Calu3 (cell line): ENCODE results near the gene RANBP1. TPM values are rescaled to one million over a fixed set of nuclear protein-coding genes. Genes with fewer than 3 reads are reported as not detected.

Source experiments
- BruUV-seq: library from RNA; stranded (reverse); fragments of 400-500 nt; replicated peaks from 2 replicates; lab custom pipeline; 2021; lab: Mats Ljungman, UMichigan
- CTCF ChIA-PET: fragments of 300-600 bp; sonication (Branson Sonifier 250); formaldehyde crosslinking; loops from one replicate; lab custom pipeline; 2022; ENCODE audit warnings: antibody characterized with exemption; lab: Charles Lee
- DNase-seq: peaks from one replicate; pipeline ENCODE4 v3.0.0; 2022
- H3K27ac Mint-ChIP-seq: one replicate; pipeline ENCODE4 v1.8.0; 2022; ENCODE audit warnings: mixed read lengths; ENCODE audit not compliant: unreplicated experiment
- H3K27me3 Mint-ChIP-seq: one replicate; pipeline ENCODE4 v1.8.0; 2022; ENCODE audit warnings: mixed read lengths; ENCODE audit not compliant: unreplicated experiment
- H3K36me3 Mint-ChIP-seq: one replicate; pipeline ENCODE4 v1.8.0; 2022; ENCODE audit warnings: mild to moderate bottlenecking, moderate library complexity, mixed read lengths; ENCODE audit not compliant: insufficient read depth, unreplicated experiment
- H3K4me1 Mint-ChIP-seq: one replicate; pipeline ENCODE4 v1.8.0; 2022; ENCODE audit warnings: mild to moderate bottlenecking, low read depth, mixed read lengths; ENCODE audit not compliant: unreplicated experiment
- H3K4me3 Mint-ChIP-seq: one replicate; pipeline ENCODE4 v1.8.0; 2022; ENCODE audit warnings: mild to moderate bottlenecking, low read depth, moderate library complexity, mixed read lengths; ENCODE audit not compliant: unreplicated experiment
- H3K9me3 Mint-ChIP-seq: one replicate; pipeline ENCODE4 v1.8.0; 2022; ENCODE audit warnings: low read depth, mixed read lengths; ENCODE audit not compliant: unreplicated experiment
- CTCF ChIP-seq: fragments of 200-600 bp; IDR thresholded peaks from one replicate; pipeline ENCODE4 v1.8.0; 2022; ENCODE audit warnings: antibody characterized with exemption; ENCODE audit not compliant: unreplicated experiment
- intact Hi-C: fragments of 100-400 bp; cut with micrococcal nuclease; formaldehyde crosslinking; loops from one replicate; pipeline ENCODE4 v1.10.0; 2022; ENCODE audit not compliant: unreplicated experiment
- total RNA-seq: library from RNA; stranded (reverse); gene quantifications from 2 replicates; pipeline ENCODE4 v1.2.3, GENCODE V29; 2022

RANBP1 gene
- total RNA-seq, 1 experiment from 2014 or later: 208 TPM

GRCh38 chr22:20146777-20147176 is 30.9 kb downstream of the RANBP1 start:
- no peak overlapping the region for H3K27ac Mint-ChIP-seq
- H3K36me3 Mint-ChIP-seq: peaks cover 5% of the 10 kb centered on the region
- H3K27me3 Mint-ChIP-seq: no peaks in the 10 kb centered on the region
- BruUV-seq: no TSS peak
- TF ChIP-seq CTCF: no peak
- H3K9me3 Mint-ChIP-seq: no peaks in the 10 kb centered on the region
- no peak for DNase-seq
- CTCF ChIA-PET: interaction anchor here (1.0 kb wide), 1 partner anchor 11 kb away, joined by 3 read pairs; no protein-coding TSS in a partner anchor
- no peaks in the 10 kb centered on the region for H3K4me1 Mint-ChIP-seq
- intact Hi-C loops: no loop called here
- H3K4me3 Mint-ChIP-seq: no peak overlapping the region

GRCh38 chr22:20147237-20147988 is 31.5 kb downstream of the RANBP1 start:
- BruUV-seq: no TSS peak
- CTCF ChIA-PET: interaction anchor here (1.0 to 1.3 kb wide), 2 partner anchors 10 to 12 kb away, joined by 3 read pairs; no protein-coding TSS in a partner anchor
- no peaks in the 10 kb centered on the region for H3K4me1 Mint-ChIP-seq

GRCh38 chr22:20148414-20148813 is 32.5 kb downstream of the RANBP1 start:
- no peak for TF ChIP-seq CTCF
- H3K9me3 Mint-ChIP-seq: no peaks in the 10 kb centered on the region
- CTCF ChIA-PET: interaction anchor here (1.3 kb wide), 1 partner anchor 9 kb away, joined by 3 read pairs; no protein-coding TSS in a partner anchor
- no TSS peak for BruUV-seq
- no peak for DNase-seq
- peaks cover 9% of the 10 kb centered on the region for H3K36me3 Mint-ChIP-seq
- H3K27me3 Mint-ChIP-seq: peaks cover 5% of the 10 kb centered on the region
- H3K27ac Mint-ChIP-seq: no peak overlapping the region
- H3K4me3 Mint-ChIP-seq: no peak overlapping the region
- intact Hi-C loops: no loop called here
- no peaks in the 10 kb centered on the region for H3K4me1 Mint-ChIP-seq

More at GRCh38 chr22:20147237-20147988, 31.5 kb downstream of the RANBP1 start:
- TF ChIP-seq CTCF: no peak
- Mint-ChIP-seq H3K27me3 (no peaks in the 10 kb centered on the region), H3K36me3 (peaks cover 9% of the 10 kb centered on the region), H3K27ac (no peak overlapping the region), H3K4me3 (no peak overlapping the region), H3K9me3 (no peaks in the 10 kb centered on the region)
- intact Hi-C loops: no loop called here
- DNase-seq: no peak

- intact Hi-C loops: no loop called here
- no peak for TF ChIP-seq CTCF
- Mint-ChIP-seq H3K27ac (no peak overlapping the region), H3K36me3 (peaks cover 16% of the 10 kb centered on the region), H3K27me3 (peaks cover 16% of the 10 kb centered on the region), H3K9me3 (no peaks in the 10 kb centered on the region), H3K4me3 (no peak overlapping the region), H3K4me1 (no peaks in the 10 kb centered on the region)
- DNase-seq: no peak
- CTCF ChIA-PET: no interaction called here
- BruUV-seq: no TSS peak
Measured at GRCh38 chr22:20149257-20150250, 33.6 kb downstream of the RANBP1 start.
